IMR-90 (cell line): ENCODE measurements around the gene ENPP3.
"Not testable (repeated sequence)": the region's sequence is repeated elsewhere in the genome, so short reads cannot be mapped to it uniquely, and the experiment has no call there.

ENCODE experiments used
- BHLHE40 ChIP-seq: fragments of 150-350 bp; IDR thresholded peaks from 2 replicates; pipeline ENCODE4 v1.6.1; 2016; ENCODE audit warnings: mild to moderate bottlenecking, low read depth, low read length
- CEBPB ChIP-seq: IDR thresholded peaks from 2 replicates; pipeline ENCODE4 v1.6.1; 2012; ENCODE audit warnings: low read depth, low read length, improper control_type of control experiment
- CTCF ChIP-seq: conservative IDR thresholded peaks from 2 replicates; pipeline ENCODE4 v1.5.1; 2012; ENCODE audit warnings: mild to moderate bottlenecking, low read depth, low read length, improper control_type of control experiment
- ELK1 ChIP-seq: fragments of 150-350 bp; IDR thresholded peaks from 2 replicates; pipeline ENCODE4 v1.6.1; 2016; ENCODE audit warnings: low read depth, mild to moderate bottlenecking, low read length, moderate library complexity, borderline replicate concordance
- FOS ChIP-seq: fragments of 150-350 bp; IDR thresholded peaks from 2 replicates; pipeline ENCODE4 v1.6.1; 2016; ENCODE audit warnings: low read depth, low read length
- MAFK ChIP-seq: IDR thresholded peaks from 2 replicates; pipeline ENCODE4 v1.6.1; 2012; ENCODE audit warnings: low read depth, low read length, improper control_type of control experiment
- MAZ ChIP-seq: IDR thresholded peaks from 2 replicates; pipeline ENCODE4 v1.6.1; 2012; ENCODE audit warnings: low read depth, mild to moderate bottlenecking, low read length, improper control_type of control experiment, moderate library complexity, borderline replicate concordance
- MXI1 ChIP-seq: IDR thresholded peaks from 2 replicates; pipeline ENCODE4 v1.6.1; 2012; ENCODE audit warnings: low read depth, mild to moderate bottlenecking, low read length, moderate library complexity, borderline replicate concordance
- NFE2L2 ChIP-seq: fragments of 150-350 bp; IDR thresholded peaks from 2 replicates; pipeline ENCODE4 v1.6.1; 2016; ENCODE audit warnings: low read depth, mild to moderate bottlenecking, low read length
- POLR2A ChIP-seq: IDR thresholded peaks from 2 replicates; pipeline ENCODE4 v1.6.1; 2012; ENCODE audit warnings: mild to moderate bottlenecking, low read depth, low read length
- RAD21 ChIP-seq: IDR thresholded peaks from 2 replicates; pipeline ENCODE4 v1.6.1; 2012; ENCODE audit warnings: low read length, improper control_type of control experiment
- RCOR1 ChIP-seq: IDR thresholded peaks from 2 replicates; pipeline ENCODE4 v1.6.1; 2012; ENCODE audit warnings: mild to moderate bottlenecking, low read length, improper control_type of control experiment; ENCODE audit not compliant: insufficient replicate concordance
- RFX5 ChIP-seq: IDR thresholded peaks from 2 replicates; pipeline ENCODE4 v1.8.0; 2012; ENCODE audit warnings: low read depth, mild to moderate bottlenecking, low read length, moderate library complexity
- SMC3 ChIP-seq: fragments of 150-350 bp; IDR thresholded peaks from 2 replicates; pipeline ENCODE4 v1.6.1; 2016; ENCODE audit warnings: low read depth, mild to moderate bottlenecking, antibody characterized with exemption, low read length, moderate library complexity

GRCh38 chr6:131715567-131715966 lies 78.5 kb downstream of the ENPP3 start:
- TF ChIP-seq CTCF, POLR2A, MAFK, CEBPB, MXI1, FOS, BHLHE40, NFE2L2, RCOR1, RAD21, ELK1, SMC3, RFX5, MAZ: not testable (repeated sequence)
